HG03045 (cell line): ENCODE measurements around the gene SGSM2.

ENCODE experiments used
- ATAC-seq: cut with Tn5 transposase; IDR thresholded peaks from one replicate; pipeline ENCODE4 v1.9.1; 2021; ENCODE audit warnings: mild to moderate bottlenecking, moderate library complexity; ENCODE audit not compliant: unreplicated experiment

SGSM2 gene

DNA sequence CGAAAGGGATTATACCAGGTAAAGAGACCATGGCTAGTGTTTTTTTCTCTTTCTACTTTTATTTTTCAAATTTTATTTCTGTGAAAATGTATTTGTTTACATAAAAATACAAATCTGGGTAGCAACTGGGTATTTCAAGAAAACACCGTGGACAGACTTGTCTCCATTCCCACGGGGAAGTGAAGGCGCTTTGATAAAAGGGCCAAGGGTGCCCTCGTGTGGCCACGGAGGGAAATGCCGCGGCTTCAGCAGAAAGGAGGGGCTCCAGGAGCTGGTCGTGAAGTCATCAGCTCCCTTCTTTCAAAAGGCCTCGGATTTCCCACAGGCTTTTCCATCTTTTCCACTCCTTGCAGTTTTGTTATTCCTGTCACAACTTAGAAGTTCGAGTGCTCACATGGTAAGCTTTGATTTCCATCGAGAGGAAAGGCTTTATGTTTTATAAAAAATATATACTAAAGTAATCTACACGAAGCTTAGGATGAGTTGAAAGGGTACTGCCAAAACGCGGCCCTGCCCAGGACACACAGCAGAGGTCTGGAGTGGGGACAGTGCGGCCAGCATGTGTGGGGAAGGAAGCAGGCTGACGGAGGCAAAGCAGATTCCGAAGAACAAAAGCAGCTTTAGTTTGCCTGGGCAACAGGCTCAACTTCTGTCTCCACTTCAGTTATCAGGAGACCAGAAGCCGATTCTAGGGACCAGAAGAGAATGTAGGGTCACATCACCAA lies 78.9 kb downstream of the SGSM2 start:
- no peak for ATAC-seq

DNA sequence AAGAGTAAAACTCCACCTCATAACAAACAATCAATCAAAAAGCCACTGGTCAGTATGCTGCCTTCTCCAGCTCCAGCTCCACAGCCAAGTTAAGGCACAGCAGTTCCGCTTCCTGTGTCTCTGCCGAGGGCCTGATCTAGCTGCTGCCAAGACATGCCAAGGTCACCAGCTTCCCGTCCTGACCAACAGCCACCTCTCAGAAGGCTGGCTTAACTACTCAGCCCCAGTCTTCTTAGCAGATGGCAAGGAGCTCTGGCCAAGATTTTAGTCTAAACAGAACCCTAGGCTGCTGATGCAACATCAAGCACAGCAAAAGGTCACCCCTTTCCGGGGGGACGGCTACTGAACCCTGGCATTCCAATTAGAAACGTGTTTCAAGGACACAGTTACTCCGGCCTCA lies 81.3 kb downstream of the SGSM2 start:
- ATAC-seq, result no peak

DNA sequence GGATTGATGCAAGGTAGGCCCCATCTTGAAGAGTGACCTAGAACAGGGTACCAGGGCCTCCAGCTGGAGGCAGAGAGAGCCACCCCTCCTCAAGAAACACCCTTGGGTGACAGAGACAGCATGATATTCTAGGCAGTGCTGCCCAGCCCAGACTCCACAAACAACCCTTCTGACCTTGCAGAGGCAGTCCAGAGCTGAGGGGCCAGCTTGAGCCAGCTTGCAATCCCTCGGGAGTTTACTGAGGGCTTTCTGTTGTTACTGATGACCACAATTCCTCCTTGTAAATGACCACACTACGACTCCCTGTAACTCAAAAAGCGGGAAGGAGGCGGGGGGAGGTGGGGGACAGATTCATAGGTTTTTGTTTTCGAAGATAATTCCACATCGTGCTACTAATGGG lies 82.2 kb downstream of the SGSM2 start:
- no peak for ATAC-seq

DNA sequence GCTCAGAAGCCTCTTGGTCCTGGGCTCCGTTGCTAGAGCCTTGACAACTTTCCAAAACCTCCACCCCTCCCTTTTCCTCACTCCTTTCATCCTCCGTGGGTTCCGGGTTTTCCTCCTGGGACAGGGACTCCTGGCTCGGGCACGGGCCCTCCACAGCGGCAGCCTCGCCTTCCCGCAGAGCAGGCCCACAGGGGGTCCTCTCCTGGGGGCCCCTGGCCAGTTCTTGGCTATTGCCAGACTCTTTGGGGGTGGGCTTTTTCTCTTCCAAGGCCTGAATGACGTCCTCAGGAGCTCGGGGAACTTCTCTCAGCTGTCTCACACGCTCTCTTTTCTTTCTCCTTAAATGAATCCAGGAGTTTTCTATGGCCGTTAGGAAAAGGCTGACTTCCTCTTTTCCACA lies 82.9 kb downstream of the SGSM2 start:
- ATAC-seq, result no peak

DNA sequence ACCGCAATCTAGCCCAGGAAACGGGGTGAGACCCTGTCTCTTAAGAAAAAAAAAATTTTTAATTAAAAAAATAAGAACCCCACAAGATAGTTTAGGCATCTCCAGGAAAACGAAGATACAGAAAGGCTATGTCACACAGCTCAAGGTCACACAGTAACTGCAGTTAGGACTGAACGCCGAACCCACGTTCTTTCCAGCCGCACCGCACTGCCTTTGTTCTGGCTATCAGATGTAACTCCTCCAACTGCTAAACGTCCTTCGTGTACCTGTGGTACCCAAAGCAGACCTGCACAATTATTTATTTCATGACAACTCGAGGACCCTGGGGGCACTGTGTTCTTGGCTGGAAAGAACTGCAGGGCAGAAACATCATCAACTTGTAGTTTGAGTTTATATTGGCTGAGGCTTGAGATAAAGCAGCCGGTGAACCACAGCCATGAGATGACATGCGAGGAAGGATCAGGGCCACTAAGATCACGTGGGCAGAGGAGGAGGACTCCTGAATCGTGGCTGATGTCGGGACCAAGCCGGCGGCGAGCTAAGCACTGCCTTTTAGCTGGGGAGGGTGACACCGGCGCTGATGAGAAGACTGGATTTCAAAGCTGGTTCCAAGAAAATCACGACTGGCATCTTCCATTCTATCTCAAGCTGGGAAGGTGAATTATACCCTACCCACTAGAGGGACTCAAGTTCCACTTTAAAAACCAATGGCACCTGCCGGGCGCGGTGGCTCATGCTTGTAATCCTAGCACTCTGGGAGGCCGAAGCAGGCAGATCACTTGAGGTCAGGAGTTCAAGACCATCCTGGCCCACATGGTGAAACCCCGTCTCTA lies 84.2 kb downstream of the SGSM2 start:
- ATAC-seq, result no peak

DNA sequence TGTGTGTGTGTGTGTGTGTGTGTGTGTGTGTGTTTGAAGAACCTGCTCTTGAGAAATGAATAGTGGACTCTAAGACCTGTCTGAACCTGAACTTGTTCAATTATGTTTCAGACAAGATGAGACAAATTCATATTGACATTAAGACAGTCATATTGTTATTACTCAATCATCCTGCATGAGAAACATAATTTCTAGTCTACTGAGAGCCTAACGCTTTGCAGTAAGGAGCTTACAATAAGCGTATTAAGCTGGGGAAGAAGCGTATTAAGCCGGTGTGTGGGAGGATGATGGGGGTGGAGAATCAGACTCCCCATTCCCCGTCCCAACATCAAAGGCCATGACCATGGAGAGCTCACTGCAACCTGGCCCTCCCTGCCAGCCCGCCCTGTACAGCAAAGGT lies 86.0 kb downstream of the SGSM2 start:
- ATAC-seq, result no peak

DNA sequence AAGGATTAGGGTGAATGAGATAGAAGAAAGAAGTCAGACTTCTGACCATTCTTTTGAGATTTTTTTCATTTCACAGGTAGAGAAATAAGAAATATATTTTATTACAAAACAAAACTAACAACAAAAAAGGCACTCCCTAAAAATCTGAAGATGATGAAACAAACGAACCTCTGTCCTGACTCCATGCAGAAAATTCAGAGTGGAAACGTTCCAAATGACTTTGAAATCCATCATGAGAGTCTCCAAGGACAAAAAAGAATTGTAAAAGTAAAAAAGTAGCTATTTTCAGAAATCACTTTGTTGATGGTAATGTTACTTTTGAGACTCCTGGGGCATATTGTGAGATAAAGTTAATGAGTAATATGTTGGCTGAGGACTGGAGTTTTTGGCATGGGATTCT lies 89.9 kb downstream of the SGSM2 start:
- ATAC-seq, result no peak

DNA sequence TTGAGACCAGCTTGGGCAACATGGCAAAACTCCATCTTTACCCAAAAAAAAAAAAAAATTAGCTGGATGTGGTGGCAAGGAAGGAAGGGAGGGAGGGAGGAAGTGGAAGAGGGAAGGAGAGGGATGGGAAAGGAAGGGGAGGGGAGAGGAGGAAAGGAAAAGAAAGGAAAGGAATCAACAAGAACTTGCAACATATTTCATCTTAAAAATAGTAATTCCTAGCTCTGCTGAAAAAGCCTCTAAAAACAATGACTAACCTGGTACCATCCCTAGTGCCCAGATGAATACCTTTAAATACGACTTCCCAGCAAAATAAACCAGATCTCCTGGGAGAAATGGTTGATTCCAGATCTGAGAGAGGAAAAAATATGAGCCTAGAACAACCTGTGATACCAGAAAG lies 90.6 kb downstream of the SGSM2 start:
- ATAC-seq, result no peak
